Heart left ventricle (tissue), 16 donors: ENCODE measurements around the gene CATSPERZ. TPM values are rescaled to one million over a fixed set of nuclear protein-coding genes. Genes with fewer than 3 reads are reported as not detected.

Source experiments
- ATAC-seq, 4 donors: fragments of 200-7000 bp; cut with Tn5 transposase; one replicate each; pipeline ENCODE4 v1.9.1; 2020 to 2022; ENCODE audit warnings: moderate library complexity in 4 of 4, mild to moderate bottlenecking in 3 of 4, moderate number of reproducible peaks in 1 of 4
- DNase-seq, 5 donors: peaks; one replicate each; pipeline ENCODE4 v3.0.0-alpha.2; 2020
- H3K27ac ChIP-seq, 12 donors: fragments of 200-600 bp; sonication (generic) in 4 of 12; one replicate each; pipeline versions ENCODE4 v1.5.0 to v1.8.0; 2016 to 2022; ENCODE audit warnings: mild to moderate bottlenecking in 2 of 12
- H3K27me3 ChIP-seq, 9 donors: fragments of 200-600 bp; sonication (generic) in 2 of 9; one replicate each; pipeline versions ENCODE4 v1.5.1 to v1.8.0; 2016 to 2022; ENCODE audit warnings: mild to moderate bottlenecking in 3 of 9
- H3K36me3 ChIP-seq, 9 donors: fragments of 200-600 bp; sonication (generic) in 2 of 9; one replicate each; pipeline versions ENCODE4 v1.5.0 to v1.8.0; 2018 to 2022; ENCODE audit warnings: mild to moderate bottlenecking in 2 of 9
- H3K4me1 ChIP-seq, 12 donors: fragments of 200-600 bp; sonication (generic) in 4 of 12; one replicate each; pipeline versions ENCODE4 v1.5.0 to v1.8.0; 2016 to 2022; ENCODE audit warnings: mild to moderate bottlenecking in 3 of 12
- H3K4me3 ChIP-seq, 12 donors: fragments of 200-600 bp; sonication (generic) in 4 of 12; one replicate each; pipeline versions ENCODE4 v1.5.0 to v1.8.0; 2017 to 2022; ENCODE audit warnings: mild to moderate bottlenecking in 9 of 12, moderate library complexity in 4 of 12
- H3K9me3 ChIP-seq, 12 donors: fragments of 200-600 bp; sonication (generic) in 4 of 12; one replicate each; pipeline versions ENCODE4 v1.5.0 to v1.8.0; 2016 to 2022; ENCODE audit warnings: mild to moderate bottlenecking in 1 of 12
- CTCF ChIP-seq, 12 donors: fragments of 200-600 bp; sonication (generic) in 4 of 12; IDR thresholded peaks; one replicate each; pipeline versions ENCODE4 v1.5.0 to v1.8.0; 2018 to 2022; ENCODE audit warnings: antibody characterized with exemption in 12 of 12, mild to moderate bottlenecking in 5 of 12
- POLR2A ChIP-seq, 2 donors: fragments of 450-650 bp; IDR thresholded peaks; one replicate each; pipeline ENCODE4 v1.6.1; 2017; ENCODE audit warnings: antibody characterized with exemption in 2 of 2, mild to moderate bottlenecking in 2 of 2, moderate library complexity in 2 of 2
- WGBS, 4 donors: extraction: QIAGEN DNeasy Blood & Tissue Kit in 2 of 4; methylation state at CpG; one replicate each; pipeline versions ENCODE4 v1.1.5 to v1.1.7; 2013 to 2018; 5-methylcytosine and 5-hydroxymethylcytosine counted together
- intact Hi-C, 10 donors: fragments of 100-400 bp; cut with DNase I; formaldehyde crosslinking; loops; one replicate each; pipeline versions ENCODE4 v1.11.1 to v1.14.2; 2022
- polyA plus RNA-seq, 2 donors: library from polyadenylated mRNA; stranded (reverse); fragments of 200-250 nt; gene quantifications; one replicate each; pipeline ENCODE4 v1.2.3, GENCODE V29; 2013
- total RNA-seq, 9 donors: library from RNA; depleted of rRNA in 2 of 9; stranded (reverse); fragments of >200 nt in 2 of 9; fragmentation: NEBNext Ultra II Directional in 3 of 9; extraction: Animal tissue kit (Norgen Biotek cat#: 25700) in 3 of 9; gene quantifications; one replicate each; pipeline versions ENCODE4 v1.1.0 to v1.2.4, GENCODE V29; 2016 to 2023
- donor health status: ischemic (EF 13 %, LVEDD 7.1; RV severe dilation, severe dysfunction).
- donor health status: healthy with polysubstance abuse.
- donor health status: DM: no; HTN: yes; CAD: no.
- donor health status: DM: no; HTN: no; CAD: no.
- donor health status: ischemic (EF 25% LVEDD 6.9; RV normal size, moderate dysfunction).
- donor health status: ischemic (EF 25% LVEDD 5.7; RV mildly dilated, moderate dysfunction).
- donor health status: healthy.
- donor health status: DM: yes; HTN: yes; CAD: no.
- donor health status: ischemic (EF 35%, LVEDD 5.7; RV mildly dilated, moderate dysfunction).
- donor health status: nonischemic (EF 11% LVEDD 7.7; RV severe dilation, severe dysfunction).
- donor health status: DM: yes; HTN: yes; CAD: no.
- donor health status: PGD.
- donor health status: ischemic (EF 29% LVEDD 5.4; RV normal size, mild dysfunction).
- donor health status: nonischemic (EF 23%, LVEDD 6.1; RV moderate dilation, normal function).

Gene CATSPERZ
- total and polyA plus RNA-seq, 11 donors: not detected

- peaks cover 0 to 6% (median 0%) of the 10 kb centered on the region in 12 donors for H3K4me1 ChIP-seq
- ATAC-seq: no peak
- no peak for TF ChIP-seq POLR2A (IDR thresholded peaks at IDR 0.05)
- no peak for TF ChIP-seq CTCF (IDR thresholded peaks at IDR 0.05)
- intact Hi-C loops: no loop called here
- H3K4me3 ChIP-seq: no peak overlapping the region
- 85 to 90% (median 88%) methylated on average over 11 of the region's 11 CpGs for WGBS, 4 donors
- no peak overlapping the region for H3K27ac ChIP-seq
- no peaks in the 10 kb centered on the region for H3K9me3 ChIP-seq
- no peak for DNase-seq
- peaks cover 0 to 16% (median 0%) of the 10 kb centered on the region in 9 donors for H3K36me3 ChIP-seq
- no peaks in the 10 kb centered on the region for H3K27me3 ChIP-seq
These were observed 49.2 kb downstream of the CATSPERZ start for GRCh38 chr11:64349404-64349803.

- 87 to 91% (median 90%) methylated on average over 12 to 18 of the region's 18 CpGs for WGBS, 4 donors
- intact Hi-C loops: loop anchor here in 2 of 10 donors (5.0 to 10.0 kb wide), 2 partner anchors 34 to 304 kb away; partner anchors contain the start of genes PRDX5 (in 1 of the 2) and TRMT112 (in 1 of the 2)
- DNase-seq: peak in 1 of 5 donors; percentile 25
- H3K4me3 ChIP-seq: no peak overlapping the region
- no peak for ATAC-seq
- TF ChIP-seq POLR2A (IDR thresholded peaks at IDR 0.05) (no peak), CTCF (IDR thresholded peaks at IDR 0.05) (no peak)
- peaks cover 0 to 19% (median 9%) of the 10 kb centered on the region in 12 donors for H3K4me1 ChIP-seq
- no peaks in the 10 kb centered on the region for H3K27me3 ChIP-seq
- H3K27ac ChIP-seq: no peak overlapping the region
- no peaks in the 10 kb centered on the region for H3K9me3 ChIP-seq
- H3K36me3 ChIP-seq: peaks cover 0 to 5% (median 0%) of the 10 kb centered on the region in 9 donors
These were observed 51.0 kb downstream of the CATSPERZ start for GRCh38 chr11:64351136-64351631.

- Histone ChIP-seq H3K27ac (no peak overlapping the region), H3K4me3 (no peak overlapping the region), H3K4me1 (peaks cover 0 to 23% (median 10%) of the 10 kb centered on the region in 12 donors), H3K27me3 (no peaks in the 10 kb centered on the region), H3K36me3 (peaks cover 0 to 5% (median 0%) of the 10 kb centered on the region in 9 donors), H3K9me3 (no peaks in the 10 kb centered on the region)
- intact Hi-C loops: loop anchor here in 2 of 10 donors (5.0 to 10.0 kb wide), 2 partner anchors 35 to 302 kb away; partner anchors contain the start of genes PRDX5 (in 1 of the 2) and TRMT112 (in 1 of the 2)
- DNase-seq: no peak
- TF ChIP-seq CTCF (IDR thresholded peaks at IDR 0.05) (no peak), POLR2A (IDR thresholded peaks at IDR 0.05) (no peak)
- ATAC-seq: no peak
- WGBS, 4 donors: 92 to 95% (median 93%) methylated on average over 26 to 33 of the region's 33 CpGs
These were observed 52.2 kb downstream of the CATSPERZ start for GRCh38 chr11:64352099-64352994.
